Measurements from ENCODE around the gene KCNMA1.

GRCh38 chr10:77471069-77471536, 166.5 kb downstream of the KCNMA1 start:
- TF ChIP-seq CTCF (IDR thresholded peaks at IDR 0.05 in 2 of 3, conservative IDR thresholded peaks at IDR 0.05 in 1 of 3; ENCODE audit: insufficient read depth in 2 of 3, low read depth in 1 of 3, low read length in 3 of 3) = no peak
- TF ChIP-seq HNRNPLL (IDR thresholded peaks at IDR 0.05; ENCODE audit: low read depth, low read length, poor library complexity, severe bottlenecking) = no peak
- TF ChIP-seq TCF7 (IDR thresholded peaks at IDR 0.05; ENCODE audit: borderline replicate concordance) = no peak
- no peak for TF ChIP-seq SMAD3 (CRISPR knock-in tag; conservative IDR thresholded peaks at IDR 0.05)
- no peak for TF ChIP-seq ARHGAP35 (IDR thresholded peaks at IDR 0.05; ENCODE audit: partially characterized antibody)
